HG03460 (cell line): ENCODE results near the gene GDPD5.

Source experiments
- ATAC-seq: cut with Tn5 transposase; IDR thresholded peaks from one replicate; pipeline ENCODE4 v1.9.1; 2021; ENCODE audit not compliant: unreplicated experiment

The GDPD5 gene

GRCh38 chr11:75403037-75403436 lies 122.7 kb downstream of the GDPD5 start:
- ATAC-seq: no peak

- no peak for ATAC-seq
Observed at GRCh38 chr11:75402002-75402773, 123.6 kb downstream of the GDPD5 start.

- ATAC-seq: no peak
Observed at GRCh38 chr11:75400146-75400865, 125.4 kb downstream of the GDPD5 start.

- peak; percentile 94 for ATAC-seq
Observed at GRCh38 chr11:75399344-75400145, 126.2 kb downstream of the GDPD5 start, which contains the start of gene RPS3. Gene RPS3, plus strand, starts transcription at chr11:75399518. Its CDS starts 30 bp downstream, at chr11:75399548.

GRCh38 chr11:75398906-75399305 lies 126.8 kb downstream of the GDPD5 start:
- ATAC-seq: no peak

- ATAC-seq: no peak
Observed at GRCh38 chr11:75394085-75394840, 131.5 kb downstream of the GDPD5 start.

GRCh38 chr11:75389925-75390324 lies 135.8 kb downstream of the GDPD5 start:
- no peak for ATAC-seq

GRCh38 chr11:75389276-75389605 lies 136.5 kb downstream of the GDPD5 start:
- ATAC-seq: no peak

GRCh38 chr11:75388386-75389275 lies 137.1 kb downstream of the GDPD5 start:
- no peak for ATAC-seq

GRCh38 chr11:75387736-75388294 lies 137.9 kb downstream of the GDPD5 start:
- ATAC-seq: no peak

GRCh38 chr11:75386942-75387630 lies 138.7 kb downstream of the GDPD5 start:
- no peak for ATAC-seq
